GM13977 (cell line): ENCODE data around the gene OPALIN.
A peak's percentile ranks its signal among the peaks of the same experiment; 100 is the strongest.

Experiments
- DNase-seq: peaks from one replicate; pipeline ENCODE4 v3.0.0; 2012; ENCODE audit warnings: low spot score
- CTCF ChIP-seq: IDR thresholded peaks from 2 replicates; pipeline ENCODE4 v1.5.1; 2012; ENCODE audit warnings: mild to moderate bottlenecking, control low read depth; ENCODE audit not compliant: insufficient read depth; ENCODE audit errors: extremely low read depth, missing control alignments
- in situ Hi-C: fragments of 300-500 bp; cut with MboI; formaldehyde crosslinking; loops from one replicate; pipeline ENCODE4 v1.12.0; 2022; ENCODE audit warnings: low sequenced_read_pairs, low pct_unique_long_range_greater_than_20kb, mixed read lengths, inconsistent platforms; ENCODE audit not compliant: unreplicated experiment

OPALIN gene

GRCh38 chr10:96376483-96376882 lies 17.7 kb upstream of the OPALIN start:
- in situ Hi-C loops = loop anchor here (25.0 kb wide), 1 partner anchor 661 kb away; no protein-coding TSS in a partner anchor
- TF ChIP-seq CTCF = no peak
- DNase-seq = peak; percentile 79

- in situ Hi-C loops = loop anchor here (25.0 kb wide), 1 partner anchor 662 kb away; no protein-coding TSS in a partner anchor
- DNase-seq = peak; percentile 93
- peak; percentile 96 for TF ChIP-seq CTCF
Measured at GRCh38 chr10:96374985-96375830, 16.4 kb upstream of the OPALIN start.

- TF ChIP-seq CTCF = no peak
- in situ Hi-C loops = no loop called here
- DNase-seq = no peak
Measured at GRCh38 chr10:96374639-96374984, 15.8 kb upstream of the OPALIN start.

- TF ChIP-seq CTCF = no peak
- in situ Hi-C loops = no loop called here
- DNase-seq = no peak
Measured at GRCh38 chr10:96374004-96374403, 15.2 kb upstream of the OPALIN start.

GRCh38 chr10:96371356-96371755 lies 12.6 kb upstream of the OPALIN start:
- no peak for DNase-seq
- TF ChIP-seq CTCF = no peak
- in situ Hi-C loops = no loop called here

GRCh38 chr10:96370584-96371157 lies 11.9 kb upstream of the OPALIN start:
- in situ Hi-C loops = no loop called here
- TF ChIP-seq CTCF = peak; percentile 91
- peak; percentile 77 for DNase-seq
